SK-N-SH (cell line): ENCODE data around the gene DNAJB8. TPM values are rescaled to one million over a fixed set of nuclear protein-coding genes. Genes with fewer than 3 reads are reported as not detected.

Source experiments
- CTCF ChIA-PET: fragments of 300-600, 350-600 bp; formaldehyde crosslinking; extraction: SDS; loops from one replicate; lab custom pipeline; 2021; lab: Yijun Ruan, JAX
- POLR2A ChIA-PET: fragments of 350-600 bp; sonication (Branson Sonifier 250); formaldehyde crosslinking; extraction: SDS; loops from one replicate; lab custom pipeline; 2020; ENCODE audit warnings: antibody characterized with exemption, inconsistent platforms; lab: Yijun Ruan, JAX
- DNase-seq: peaks from one replicate; pipeline ENCODE4 v3.0.0; 2012
- H2AFZ ChIP-seq: fragments of 200-600 bp; sonication (generic); 2 replicates; pipeline ENCODE4 v1.8.1; 2016; ENCODE audit warnings: antibody characterized with exemption, mild to moderate bottlenecking, low read depth
- H3F3A ChIP-seq: fragments of 200-600 bp; sonication (generic); replicated peaks from 2 replicates; pipeline ENCODE3; 2016; ENCODE audit warnings: antibody characterized with exemption, mild to moderate bottlenecking; ENCODE audit not compliant: insufficient read depth
- H3K27ac ChIP-seq, 2 experiments: fragments of 200-500 bp in 1 of 2; fragments of 200-600 bp in 1 of 2; sonication (Bioruptor generic) in 1 of 2; sonication (generic), shearing (Covaris generic) in 1 of 2; 2 replicates each; pipeline versions ENCODE4 v1.5.1 to v1.6.1; 2014 to 2016; ENCODE audit warnings: low read depth in 2 of 2, inconsistent platforms in 1 of 2, low read length in 1 of 2, mild to moderate bottlenecking in 1 of 2, mixed read lengths in 1 of 2
- H3K27me3 ChIP-seq: fragments of 200-600 bp; sonication (generic), shearing (Covaris generic); 2 replicates; pipeline ENCODE4 v1.6.1; 2016; ENCODE audit warnings: mixed run types; ENCODE audit not compliant: insufficient read depth
- H3K36me3 ChIP-seq, 2 experiments: fragments of 200-500 bp in 1 of 2; fragments of 200-600 bp in 1 of 2; sonication (Bioruptor generic) in 1 of 2; sonication (generic) in 1 of 2; replicated peaks in 1 of 2; 2 replicates each; pipeline versions ENCODE3 to v1.5.1; 2014 to 2016; ENCODE audit warnings: low read length in 1 of 2, mild to moderate bottlenecking in 1 of 2; ENCODE audit not compliant: insufficient read depth in 2 of 2, control insufficient read depth in 1 of 2
- H3K4me1 ChIP-seq, 2 experiments: fragments of 200-500 bp in 1 of 2; fragments of 200-600 bp in 1 of 2; sonication (Bioruptor generic) in 1 of 2; sonication (generic), shearing (Covaris generic) in 1 of 2; 2 replicates each; pipeline versions ENCODE4 v1.5.1 to v1.6.1; 2014 to 2016; ENCODE audit warnings: low read depth in 1 of 2, low read length in 1 of 2, mixed run types in 1 of 2; ENCODE audit not compliant: insufficient read depth in 2 of 2, control insufficient read depth in 1 of 2
- H3K4me2 ChIP-seq: fragments of 200-600 bp; sonication (generic), shearing (Covaris generic); 2 replicates; pipeline ENCODE4 v1.6.1; 2017; ENCODE audit warnings: mixed run types
- H3K4me3 ChIP-seq, 2 experiments: fragments of 200-500 bp in 1 of 2; fragments of 200-600 bp in 1 of 2; sonication (Bioruptor generic) in 1 of 2; sonication (generic), shearing (Covaris generic) in 1 of 2; 2 replicates each; pipeline versions ENCODE4 v1.5.1 to v1.8.1; 2014 to 2016; ENCODE audit warnings: low read depth in 2 of 2, inconsistent platforms in 1 of 2, low read length in 1 of 2, mild to moderate bottlenecking in 1 of 2, mixed read lengths in 1 of 2, moderate library complexity in 1 of 2
- H3K79me2 ChIP-seq: fragments of 200-600 bp; sonication (generic); 2 replicates; pipeline ENCODE4 v1.8.1; 2017; ENCODE audit warnings: mild to moderate bottlenecking; ENCODE audit not compliant: insufficient read depth
- H3K9ac ChIP-seq: fragments of 200-600 bp; sonication (generic); 2 replicates; pipeline ENCODE4 v1.6.1; 2017; ENCODE audit warnings: mixed run types
- H3K9me2 ChIP-seq: fragments of 200-600 bp; sonication (generic); 2 replicates; pipeline ENCODE4 v1.6.1; 2017; ENCODE audit warnings: mixed run types
- H3K9me3 ChIP-seq: fragments of 200-600 bp; sonication (generic); 2 replicates; pipeline ENCODE4 v1.6.1; 2017; ENCODE audit warnings: mixed run types, mild to moderate bottlenecking, moderate library complexity
- H4K20me1 ChIP-seq: fragments of 200-600 bp; sonication (generic); 2 replicates; pipeline ENCODE4 v1.6.1; 2017; ENCODE audit warnings: mild to moderate bottlenecking, mixed run types; ENCODE audit not compliant: insufficient read depth
- CTCF ChIP-seq: fragments of 200-600 bp; sonication (generic); IDR thresholded peaks from 2 replicates; pipeline ENCODE4 v1.6.1; 2017; ENCODE audit warnings: antibody characterized with exemption, mild to moderate bottlenecking, moderate library complexity
- ELF1 ChIP-seq: IDR thresholded peaks from 2 replicates; pipeline ENCODE4 v1.4.0; 2012
- EZH2phosphoT487 ChIP-seq: fragments of 200-600 bp; sonication (generic); IDR thresholded peaks from 2 replicates; pipeline ENCODE4 v1.6.1; 2017; ENCODE audit warnings: low read depth, mixed run types, mild to moderate bottlenecking, antibody characterized with exemption, moderate library complexity, borderline replicate concordance
- FOSL2 ChIP-seq: IDR thresholded peaks from 2 replicates; pipeline ENCODE4 v1.4.0; 2012; ENCODE audit warnings: low read depth, mild to moderate bottlenecking, moderate library complexity, borderline replicate concordance
- FOXJ3 ChIP-seq: sonication (generic); formaldehyde crosslinking; IDR thresholded peaks from 2 replicates; pipeline ENCODE4 v1.5.1; 2020; ENCODE audit warnings: mild to moderate bottlenecking, missing genetic modification reagents
- GATA2 ChIP-seq: sonication (generic); formaldehyde crosslinking; IDR thresholded peaks from 2 replicates; pipeline ENCODE4 v1.5.0; 2020; ENCODE audit warnings: mild to moderate bottlenecking, missing genetic modification reagents
- JUND ChIP-seq: IDR thresholded peaks from 2 replicates; pipeline ENCODE4 v1.4.0; 2012
- MXI1 ChIP-seq: IDR thresholded peaks from 2 replicates; pipeline ENCODE4 v1.6.1; 2012; ENCODE audit warnings: mild to moderate bottlenecking, low read depth, low read length, improper control_type of control experiment
- NRF1 ChIP-seq: IDR thresholded peaks from 2 replicates; pipeline ENCODE4 v1.6.1; 2012; ENCODE audit warnings: low read depth, mild to moderate bottlenecking, low read length
- PBX3 ChIP-seq: IDR thresholded peaks from 2 replicates; pipeline ENCODE4; 2012
- POLR2AphosphoS5 ChIP-seq: IDR thresholded peaks from 2 replicates; pipeline ENCODE4 v1.6.1; 2012; ENCODE audit warnings: low read depth, low read length
- RCOR1 ChIP-seq: fragments of 150-350 bp; IDR thresholded peaks from 2 replicates; pipeline ENCODE4 v1.6.1; 2017; ENCODE audit warnings: antibody characterized with exemption, low read length
- RFX5 ChIP-seq: IDR thresholded peaks from 2 replicates; pipeline ENCODE4 v1.6.1; 2012; ENCODE audit warnings: mild to moderate bottlenecking, improper control_type of control experiment, low read length
- SIN3A ChIP-seq: IDR thresholded peaks from 2 replicates; pipeline ENCODE4 v1.6.1; 2012; ENCODE audit warnings: low read depth, mild to moderate bottlenecking, low read length, moderate library complexity, borderline replicate concordance
- TEAD4 ChIP-seq: IDR thresholded peaks from 2 replicates; pipeline ENCODE4 v1.4.0; 2012; ENCODE audit warnings: mild to moderate bottlenecking, borderline replicate concordance; ENCODE audit not compliant: insufficient read depth
- ZBTB33 ChIP-seq: IDR thresholded peaks from 2 replicates; pipeline ENCODE4 v1.4.0; 2012; ENCODE audit warnings: low read depth, borderline replicate concordance
- WGBS: methylation state at CpG from one replicate; pipeline ENCODE4 v1.1.6; 2017; ENCODE audit warnings: low lambda C conversion rate; 5-methylcytosine and 5-hydroxymethylcytosine counted together
- polyA plus RNA-seq, 3 experiments: library from polyadenylated mRNA; depleted of rRNA; stranded (reverse); fragments of >200 nt; gene quantifications; 2 replicates each; pipeline ENCODE4 v1.2.3, GENCODE V29; 2012
- TF ChIP-seq, protein P1 (sequence below): IDR thresholded peaks from 2 replicates; pipeline ENCODE4 v1.6.1; 2012; ENCODE audit warnings: mild to moderate bottlenecking, low read depth, low read length, moderate library complexity
- TF ChIP-seq, protein P2 (sequence below): fragments of 150-350 bp; IDR thresholded peaks from 2 replicates; pipeline ENCODE4 v1.6.1; 2016; ENCODE audit warnings: mild to moderate bottlenecking, low read depth, low read length
- TF ChIP-seq, protein P3 (sequence below): fragments of 150-350 bp; IDR thresholded peaks from 2 replicates; pipeline ENCODE4 v1.6.1; 2017; ENCODE audit warnings: antibody characterized with exemption, low read length, low read depth, borderline replicate concordance

The DNAJB8 gene
- polyA plus RNA-seq, 1 of the 3 experiments (the other 2 are of a cell fraction) = not detected

GRCh38 chr3:128458746-128459460, 7.8 kb downstream of the DNAJB8 start (continued):
- TF ChIP-seq NRF1 (no peak), JUND (no peak), TEAD4 (no peak), FOXJ3 (CRISPR knock-in tag) (peak; percentile 94), GATA2 (CRISPR knock-in tag) (peak; percentile 79), SIN3A (no peak)
- TF ChIP-seq, protein P1, sequence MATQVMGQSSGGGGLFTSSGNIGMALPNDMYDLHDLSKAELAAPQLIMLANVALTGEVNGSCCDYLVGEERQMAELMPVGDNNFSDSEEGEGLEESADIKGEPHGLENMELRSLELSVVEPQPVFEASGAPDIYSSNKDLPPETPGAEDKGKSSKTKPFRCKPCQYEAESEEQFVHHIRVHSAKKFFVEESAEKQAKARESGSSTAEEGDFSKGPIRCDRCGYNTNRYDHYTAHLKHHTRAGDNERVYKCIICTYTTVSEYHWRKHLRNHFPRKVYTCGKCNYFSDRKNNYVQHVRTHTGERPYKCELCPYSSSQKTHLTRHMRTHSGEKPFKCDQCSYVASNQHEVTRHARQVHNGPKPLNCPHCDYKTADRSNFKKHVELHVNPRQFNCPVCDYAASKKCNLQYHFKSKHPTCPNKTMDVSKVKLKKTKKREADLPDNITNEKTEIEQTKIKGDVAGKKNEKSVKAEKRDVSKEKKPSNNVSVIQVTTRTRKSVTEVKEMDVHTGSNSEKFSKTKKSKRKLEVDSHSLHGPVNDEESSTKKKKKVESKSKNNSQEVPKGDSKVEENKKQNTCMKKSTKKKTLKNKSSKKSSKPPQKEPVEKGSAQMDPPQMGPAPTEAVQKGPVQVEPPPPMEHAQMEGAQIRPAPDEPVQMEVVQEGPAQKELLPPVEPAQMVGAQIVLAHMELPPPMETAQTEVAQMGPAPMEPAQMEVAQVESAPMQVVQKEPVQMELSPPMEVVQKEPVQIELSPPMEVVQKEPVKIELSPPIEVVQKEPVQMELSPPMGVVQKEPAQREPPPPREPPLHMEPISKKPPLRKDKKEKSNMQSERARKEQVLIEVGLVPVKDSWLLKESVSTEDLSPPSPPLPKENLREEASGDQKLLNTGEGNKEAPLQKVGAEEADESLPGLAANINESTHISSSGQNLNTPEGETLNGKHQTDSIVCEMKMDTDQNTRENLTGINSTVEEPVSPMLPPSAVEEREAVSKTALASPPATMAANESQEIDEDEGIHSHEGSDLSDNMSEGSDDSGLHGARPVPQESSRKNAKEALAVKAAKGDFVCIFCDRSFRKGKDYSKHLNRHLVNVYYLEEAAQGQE = no peak

DNA sequence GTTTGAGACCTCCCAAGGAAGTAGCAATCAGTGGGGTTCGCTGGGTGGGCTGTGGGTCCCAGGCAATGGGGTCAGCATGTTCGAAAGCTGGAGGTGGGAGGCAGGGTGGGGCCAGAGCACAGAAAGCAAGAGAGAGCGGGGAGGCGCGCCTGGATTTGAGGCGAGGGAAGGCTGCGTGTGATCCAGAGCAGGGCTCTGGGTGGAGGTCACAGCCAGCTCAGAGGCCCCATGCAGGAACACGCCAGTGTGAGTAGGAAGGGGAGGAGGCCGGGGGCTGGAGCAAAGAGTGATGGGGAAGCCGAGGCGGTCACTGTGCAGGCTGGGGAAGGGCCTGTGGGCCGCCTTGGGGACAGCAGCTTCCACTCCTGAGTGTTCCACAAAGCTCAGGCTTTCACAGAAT, 8.8 kb downstream of the DNAJB8 start:
- no peak overlapping the region for H3K4me2 ChIP-seq
- CTCF ChIA-PET = interaction anchor here (0.7 to 2.7 kb wide), 6 partner anchors 11 to 286 kb away, joined by 3 to 28 read pairs (median 8); no protein-coding TSS in a partner anchor
- no peaks in the 10 kb centered on the region for H3K9me3 ChIP-seq
- H3K36me3 ChIP-seq = no peaks in the 10 kb centered on the region
- no peaks in the 10 kb centered on the region for H3F3A ChIP-seq
- H2AFZ ChIP-seq = no peak overlapping the region
- POLR2A ChIA-PET = interaction anchor here (0.7 to 5.6 kb wide), 13 partner anchors 11 to 179 kb away, joined by 3 to 51 read pairs (median 8); no protein-coding TSS in a partner anchor
- H3K9me2 ChIP-seq = no peaks in the 10 kb centered on the region
- WGBS = 89% methylated on average over 12 of the region's 12 CpGs
- peaks cover 0 to 77% of the 10 kb centered on the region in 2 experiments; a peak in 1 of 4 replicates for H3K4me1 ChIP-seq
- H3K79me2 ChIP-seq = no peaks in the 10 kb centered on the region
- H3K9ac ChIP-seq = no peak overlapping the region
- H3K4me3 ChIP-seq = no peak overlapping the region
- peaks cover 5% of the 10 kb centered on the region; the same call in 1 of the 2 replicates for H3K27me3 ChIP-seq
- no peaks in the 10 kb centered on the region for H4K20me1 ChIP-seq
- H3K27ac ChIP-seq = peak overlapping the region in 1 of 2 experiments; percentile 99; a peak in 2 of 4 replicates
- DNase-seq = no peak
- TF ChIP-seq MXI1 (no peak), RCOR1 (no peak), JUND (no peak), TEAD4 (no peak), FOSL2 (no peak), EZH2phosphoT487 (no peak), SIN3A (no peak), POLR2AphosphoS5 (no peak), PBX3 (no peak), ZBTB33 (no peak), RFX5 (no peak), ELF1 (no peak), FOXJ3 (CRISPR knock-in tag) (no peak), CTCF (no peak)
- TF ChIP-seq, protein P2, sequence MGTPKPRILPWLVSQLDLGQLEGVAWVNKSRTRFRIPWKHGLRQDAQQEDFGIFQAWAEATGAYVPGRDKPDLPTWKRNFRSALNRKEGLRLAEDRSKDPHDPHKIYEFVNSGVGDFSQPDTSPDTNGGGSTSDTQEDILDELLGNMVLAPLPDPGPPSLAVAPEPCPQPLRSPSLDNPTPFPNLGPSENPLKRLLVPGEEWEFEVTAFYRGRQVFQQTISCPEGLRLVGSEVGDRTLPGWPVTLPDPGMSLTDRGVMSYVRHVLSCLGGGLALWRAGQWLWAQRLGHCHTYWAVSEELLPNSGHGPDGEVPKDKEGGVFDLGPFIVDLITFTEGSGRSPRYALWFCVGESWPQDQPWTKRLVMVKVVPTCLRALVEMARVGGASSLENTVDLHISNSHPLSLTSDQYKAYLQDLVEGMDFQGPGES = no peak
- TF ChIP-seq, protein P3, sequence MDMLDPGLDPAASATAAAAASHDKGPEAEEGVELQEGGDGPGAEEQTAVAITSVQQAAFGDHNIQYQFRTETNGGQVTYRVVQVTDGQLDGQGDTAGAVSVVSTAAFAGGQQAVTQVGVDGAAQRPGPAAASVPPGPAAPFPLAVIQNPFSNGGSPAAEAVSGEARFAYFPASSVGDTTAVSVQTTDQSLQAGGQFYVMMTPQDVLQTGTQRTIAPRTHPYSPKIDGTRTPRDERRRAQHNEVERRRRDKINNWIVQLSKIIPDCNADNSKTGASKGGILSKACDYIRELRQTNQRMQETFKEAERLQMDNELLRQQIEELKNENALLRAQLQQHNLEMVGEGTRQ = no peak
